ENCODE measurements around the gene PPP1R12B.
"Not testable (repeated sequence)": the region's sequence is repeated elsewhere in the genome, so short reads cannot be mapped to it uniquely, and the experiment has no call there.

The PPP1R12B gene

DNA sequence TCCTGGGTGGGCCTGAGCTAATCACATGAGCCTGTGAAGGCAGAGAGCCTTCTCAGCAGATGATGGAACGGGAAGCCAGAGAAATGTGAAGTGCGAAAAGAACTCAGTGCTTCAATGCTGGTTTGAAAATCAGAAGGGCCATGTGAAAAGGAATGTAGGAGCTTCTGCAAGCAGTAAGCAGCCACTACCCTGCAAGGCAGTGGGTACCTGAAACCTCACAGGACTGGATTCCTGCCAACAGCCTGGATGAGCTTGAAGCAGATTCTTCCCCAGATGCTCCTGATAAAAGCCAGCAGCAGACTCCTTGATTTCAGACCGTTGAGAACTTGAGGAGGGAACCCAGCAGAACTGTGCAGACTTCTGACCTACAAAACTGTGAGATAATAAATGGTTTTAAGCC, 203.2 kb downstream of the PPP1R12B start:
- no peak for TF ChIP-seq CTCF (IDR thresholded peaks at IDR 0.05; ENCODE audit: control insufficient read depth, extremely low read depth, insufficient read depth)
- no peak overlapping the region for H3K4me3 ChIP-seq (ENCODE audit: low read depth, low read length)
- no peak for DNase-seq (ENCODE audit: low read depth)

GRCh38 chr1:202552615-202553014, 204.1 kb downstream of the PPP1R12B start:
- not testable (repeated sequence) for H3K4me3 ChIP-seq (ENCODE audit: low read depth, low read length); DNase-seq (ENCODE audit: low read depth)

- H3K4me3 ChIP-seq (ENCODE audit: low read depth, low read length); DNase-seq (ENCODE audit: low read depth): not testable (repeated sequence)
These were observed 204.6 kb downstream of the PPP1R12B start for GRCh38 chr1:202553078-202553477.

- H3K4me3 ChIP-seq (ENCODE audit: low read depth, low read length): peak overlapping the region; percentile 35; the same call in 1 of the 2 replicates
- DNase-seq (ENCODE audit: low read depth): peak; percentile 92
- no peak for TF ChIP-seq CTCF (IDR thresholded peaks at IDR 0.05; ENCODE audit: control insufficient read depth, extremely low read depth, insufficient read depth)
These were observed 205.1 kb downstream of the PPP1R12B start for GRCh38 chr1:202553560-202554038.

GRCh38 chr1:202554619-202555018, 206.1 kb downstream of the PPP1R12B start:
- peak; percentile 47 for DNase-seq (ENCODE audit: low read depth)

GRCh38 chr1:202556037-202556436, 207.5 kb downstream of the PPP1R12B start:
- not testable (repeated sequence) for DNase-seq (ENCODE audit: low read depth); H3K4me3 ChIP-seq (ENCODE audit: low read depth, low read length)

More at GRCh38 chr1:202554619-202555018, 206.1 kb downstream of the PPP1R12B start:
- H3K4me3 ChIP-seq (ENCODE audit: low read depth, low read length): peak overlapping the region; percentile 35

DNA sequence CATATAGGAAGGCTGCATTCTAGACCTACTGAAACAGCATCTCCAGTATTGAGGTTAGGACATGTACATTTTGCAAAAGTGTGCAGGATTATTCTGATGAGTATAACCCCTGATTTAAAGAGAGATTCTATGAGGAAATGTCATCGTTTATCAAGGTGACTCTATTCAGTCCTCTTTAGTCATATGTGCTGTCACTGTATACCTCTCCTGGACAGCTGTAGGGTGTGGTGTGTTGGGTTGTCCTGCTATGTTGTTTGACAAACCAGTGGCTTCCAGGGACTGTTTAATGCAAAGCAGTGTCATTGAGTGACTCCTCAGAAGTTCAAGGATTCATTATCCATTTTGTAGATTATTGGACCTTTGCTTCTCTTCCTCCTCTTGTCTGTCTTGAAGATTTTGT, 209.2 kb downstream of the PPP1R12B start:
- not testable (repeated sequence) for H3K4me3 ChIP-seq (ENCODE audit: low read depth, low read length); DNase-seq (ENCODE audit: low read depth)

DNA sequence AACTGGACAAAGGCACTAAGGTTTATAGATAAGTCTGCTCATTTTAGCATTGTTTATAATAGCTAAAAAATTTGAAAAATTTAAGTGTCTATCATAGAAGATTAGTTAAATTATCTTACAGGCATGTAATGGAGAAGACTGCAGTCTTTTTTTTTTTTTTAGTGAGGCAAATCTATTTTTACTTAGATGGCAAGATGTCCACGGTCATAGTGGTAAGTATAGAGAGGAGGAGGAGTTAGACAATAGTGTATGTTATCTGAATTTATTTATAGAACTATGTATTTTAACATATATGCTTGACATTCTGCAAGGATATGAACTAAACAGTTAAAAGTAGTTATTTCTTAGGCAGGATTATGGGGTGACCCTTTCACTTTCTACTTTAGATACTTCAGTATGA, 212.7 kb downstream of the PPP1R12B start:
- no peak overlapping the region for H3K4me3 ChIP-seq (ENCODE audit: low read depth, low read length)
- TF ChIP-seq CTCF (IDR thresholded peaks at IDR 0.05; ENCODE audit: control insufficient read depth, extremely low read depth, insufficient read depth): no peak
- no peak for DNase-seq (ENCODE audit: low read depth)

- 0 out of 2 replicates have a peak, but pooled peaks have one; percentile 15 for TF ChIP-seq CTCF (IDR thresholded peaks at IDR 0.05; ENCODE audit: control insufficient read depth, extremely low read depth, insufficient read depth)
- DNase-seq (ENCODE audit: low read depth): no peak
These were observed 213.4 kb downstream of the PPP1R12B start for GRCh38 chr1:202561726-202562443.

More at GRCh38 chr1:202561726-202562443, 213.4 kb downstream of the PPP1R12B start:
- H3K4me3 ChIP-seq (ENCODE audit: low read depth, low read length): no peak overlapping the region

Measured in LNCaP clone FGC (cell line).